Large intestine (tissue), 3 donors: ENCODE data around the gene GRIA3. TPM values are rescaled to one million over a fixed set of nuclear protein-coding genes. Genes with fewer than 3 reads are reported as not detected.

Experiments used
- DNase-seq, 2 donors: peaks; one replicate each; pipeline versions ENCODE4 v3.0.0 to v3.0.0-alpha.2; 2013
- H3K27ac ChIP-seq: one replicate; pipeline ENCODE4 v1.5.1; 2013; ENCODE audit warnings: low read length
- H3K27me3 ChIP-seq: 2 replicates; pipeline ENCODE4 v1.6.1; 2013; ENCODE audit warnings: low read length; ENCODE audit not compliant: control insufficient read depth, insufficient read depth
- H3K36me3 ChIP-seq: 2 replicates; pipeline ENCODE4 v1.6.1; 2013; ENCODE audit warnings: low read length; ENCODE audit not compliant: control insufficient read depth, insufficient read depth
- H3K4me1 ChIP-seq: one replicate; pipeline ENCODE4 v1.6.1; 2013; ENCODE audit warnings: low read length; ENCODE audit not compliant: control insufficient read depth, insufficient read depth
- H3K4me3 ChIP-seq: one replicate; pipeline ENCODE4 v1.5.1; 2013; ENCODE audit warnings: low read length
- H3K9me3 ChIP-seq: one replicate; pipeline ENCODE4 v1.6.1; 2013; ENCODE audit warnings: mild to moderate bottlenecking, low read depth, low read length, moderate library complexity; ENCODE audit not compliant: control insufficient read depth
- WGBS: methylation state at CpG from one replicate; pipeline ENCODE4 v1.1.5; 2013; ENCODE audit warnings: low lambda C conversion rate; ENCODE audit not compliant: insufficient coverage; 5-methylcytosine and 5-hydroxymethylcytosine counted together
- polyA plus RNA-seq: library from polyadenylated mRNA; unstranded; fragments of 120-200 nt; gene quantifications from one replicate; pipeline ENCODE4 v1.2.1, GENCODE V29; 2013

GRIA3 gene
- polyA plus RNA-seq, 1 donor: 0.43 TPM

- Histone ChIP-seq H3K27me3 (no peaks in the 10 kb centered on the region), H3K4me3 (no peak overlapping the region), H3K4me1 (no peaks in the 10 kb centered on the region), H3K27ac (no peak overlapping the region), H3K36me3 (no peaks in the 10 kb centered on the region), H3K9me3 (no peaks in the 10 kb centered on the region)
- 100% methylated on average over 1 of the region's 5 CpGs for WGBS
- no peak for DNase-seq
These were observed 292.6 kb downstream of the GRIA3 start for GRCh38 chrX:123476611-123477219.

- Histone ChIP-seq H3K9me3 (no peaks in the 10 kb centered on the region), H3K27ac (no peak overlapping the region), H3K4me1 (no peaks in the 10 kb centered on the region), H3K27me3 (no peaks in the 10 kb centered on the region), H3K36me3 (no peaks in the 10 kb centered on the region), H3K4me3 (no peak overlapping the region)
- no peak for DNase-seq
- WGBS: no CpG with 5 or more reads among the region's 3 CpGs
These were observed 293.6 kb downstream of the GRIA3 start for GRCh38 chrX:123477673-123478072.

GRCh38 chrX:123481913-123482851 is 298.1 kb downstream of the GRIA3 start:
- no CpG with 5 or more reads among the region's 11 CpGs for WGBS
- no peaks in the 10 kb centered on the region for H3K36me3 ChIP-seq
- H3K27ac ChIP-seq: no peak overlapping the region
- H3K4me3 ChIP-seq: no peak overlapping the region
- H3K9me3 ChIP-seq: no peaks in the 10 kb centered on the region
- H3K27me3 ChIP-seq: no peaks in the 10 kb centered on the region
- DNase-seq: peak in 1 of 2 donors; percentile 1
- H3K4me1 ChIP-seq: no peaks in the 10 kb centered on the region

- H3K27me3 ChIP-seq: no peaks in the 10 kb centered on the region
- WGBS: no CpG with 5 or more reads among the region's 2 CpGs
- H3K27ac ChIP-seq: no peak overlapping the region
- DNase-seq: no peak
- no peak overlapping the region for H3K4me3 ChIP-seq
- H3K36me3 ChIP-seq: no peaks in the 10 kb centered on the region
- H3K9me3 ChIP-seq: no peaks in the 10 kb centered on the region
- H3K4me1 ChIP-seq: no peaks in the 10 kb centered on the region
These were observed 302.2 kb downstream of the GRIA3 start for GRCh38 chrX:123486297-123486696.

- Histone ChIP-seq H3K4me1 (no peaks in the 10 kb centered on the region), H3K27me3 (no peaks in the 10 kb centered on the region), H3K27ac (no peak overlapping the region), H3K4me3 (no peak overlapping the region), H3K36me3 (no peaks in the 10 kb centered on the region), H3K9me3 (no peaks in the 10 kb centered on the region)
- no CpG with 5 or more reads among the region's 1 CpG for WGBS
- no peak for DNase-seq
These were observed 303.2 kb downstream of the GRIA3 start for GRCh38 chrX:123487236-123487635.

GRCh38 chrX:123487669-123488068 is 303.6 kb downstream of the GRIA3 start:
- Histone ChIP-seq H3K27ac (no peak overlapping the region), H3K4me1 (no peaks in the 10 kb centered on the region), H3K36me3 (no peaks in the 10 kb centered on the region), H3K4me3 (no peak overlapping the region), H3K27me3 (no peaks in the 10 kb centered on the region), H3K9me3 (no peaks in the 10 kb centered on the region)
- 100% methylated on average over 1 of the region's 3 CpGs for WGBS
- no peak for DNase-seq

- Histone ChIP-seq H3K4me3 (no peak overlapping the region), H3K36me3 (no peaks in the 10 kb centered on the region), H3K27me3 (no peaks in the 10 kb centered on the region), H3K9me3 (no peaks in the 10 kb centered on the region), H3K4me1 (no peaks in the 10 kb centered on the region), H3K27ac (no peak overlapping the region)
- no peak for DNase-seq
- WGBS: no CpG with 5 or more reads among the region's 1 CpG
These were observed 304.9 kb downstream of the GRIA3 start for GRCh38 chrX:123489011-123489410.

- Histone ChIP-seq H3K4me1 (no peaks in the 10 kb centered on the region), H3K27ac (no peak overlapping the region), H3K27me3 (no peaks in the 10 kb centered on the region), H3K9me3 (no peaks in the 10 kb centered on the region), H3K4me3 (no peak overlapping the region), H3K36me3 (no peaks in the 10 kb centered on the region)
- WGBS: 40% methylated on average over 1 of the region's 1 CpG
- DNase-seq: no peak
These were observed 309.8 kb downstream of the GRIA3 start for GRCh38 chrX:123493857-123494256.

- no peaks in the 10 kb centered on the region for H3K27me3 ChIP-seq
- H3K36me3 ChIP-seq: no peaks in the 10 kb centered on the region
- no peaks in the 10 kb centered on the region for H3K9me3 ChIP-seq
- H3K4me3 ChIP-seq: no peak overlapping the region
- no peaks in the 10 kb centered on the region for H3K4me1 ChIP-seq
- WGBS: no CpG with 5 or more reads among the region's 7 CpGs
- H3K27ac ChIP-seq: no peak overlapping the region
- no peak for DNase-seq
These were observed 315.7 kb downstream of the GRIA3 start for GRCh38 chrX:123499787-123500186.

GRCh38 chrX:123504047-123504446 is 320.0 kb downstream of the GRIA3 start:
- Histone ChIP-seq H3K4me1 (no peaks in the 10 kb centered on the region), H3K9me3 (no peaks in the 10 kb centered on the region), H3K27ac (no peak overlapping the region), H3K36me3 (no peaks in the 10 kb centered on the region), H3K27me3 (no peaks in the 10 kb centered on the region), H3K4me3 (no peak overlapping the region)
- no CpG with 5 or more reads among the region's 2 CpGs for WGBS
- no peak for DNase-seq
